ENCODE measurements around the gene VPS50. TPM values are rescaled to one million over a fixed set of nuclear protein-coding genes. Genes with fewer than 3 reads are reported as not detected.

Gene VPS50
- total RNA-seq, 1 experiment from 2014 or later, result 9.2 TPM

DNA sequence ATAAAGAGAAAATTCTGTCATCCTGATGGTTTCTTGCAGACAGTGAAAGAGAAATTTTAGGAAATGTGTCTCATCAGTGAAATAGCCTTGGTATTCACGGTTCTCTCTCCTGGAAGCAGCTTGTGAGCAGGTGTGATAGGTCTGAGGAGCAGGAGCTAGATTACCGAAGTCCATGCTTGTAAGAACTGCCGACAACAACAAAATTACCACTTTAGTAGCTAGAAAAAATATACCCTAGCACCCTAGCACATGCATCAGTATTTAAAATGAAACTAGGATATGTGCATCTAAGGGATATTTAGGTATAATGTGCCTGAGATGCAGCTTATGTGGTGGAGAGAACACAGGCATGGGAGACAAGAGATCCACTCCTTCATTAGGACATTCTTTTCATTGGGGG is 82.3 kb downstream of the VPS50 start (continued):
- TF ChIP-seq, protein P1, sequence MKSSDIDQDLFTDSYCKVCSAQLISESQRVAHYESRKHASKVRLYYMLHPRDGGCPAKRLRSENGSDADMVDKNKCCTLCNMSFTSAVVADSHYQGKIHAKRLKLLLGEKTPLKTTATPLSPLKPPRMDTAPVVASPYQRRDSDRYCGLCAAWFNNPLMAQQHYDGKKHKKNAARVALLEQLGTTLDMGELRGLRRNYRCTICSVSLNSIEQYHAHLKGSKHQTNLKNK (CRISPR knock-in tag; IDR thresholded peaks at IDR 0.05), result no peak
- TF ChIP-seq ATF1 (CRISPR knock-in tag; IDR thresholded peaks at IDR 0.05), result no peak

DNA sequence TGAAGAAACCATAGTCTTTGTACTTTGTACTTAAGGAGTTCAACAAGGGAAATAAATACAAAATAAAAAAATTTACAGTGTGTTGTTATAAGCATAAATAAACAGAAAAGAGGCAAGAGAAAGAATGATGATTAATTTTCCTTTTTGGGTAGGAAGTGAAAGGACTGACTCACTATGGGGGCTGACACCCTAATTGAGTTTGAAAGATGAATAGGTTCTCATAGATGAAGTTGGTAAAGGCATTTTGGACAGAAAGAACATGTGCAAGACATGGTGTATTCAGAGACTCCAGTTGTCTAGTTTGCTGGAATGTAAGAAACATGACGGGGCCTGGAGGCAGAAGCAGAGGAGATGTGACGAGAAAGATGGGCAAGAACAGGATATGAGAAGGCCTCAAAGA is 83.7 kb downstream of the VPS50 start:
- no peaks in the 10 kb centered on the region for H3K36me3 Mint-ChIP-seq
- TF ChIP-seq ZNF263 (CRISPR knock-in tag; IDR thresholded peaks at IDR 0.05; ENCODE audit: low read depth) (no peak), ZBTB21 (CRISPR knock-in tag; IDR thresholded peaks at IDR 0.05; ENCODE audit: borderline replicate concordance) (no peak), CREB1 (CRISPR knock-in tag; IDR thresholded peaks at IDR 0.05) (no peak), SP1 (CRISPR knock-in tag; conservative IDR thresholded peaks at IDR 0.05) (no peak), NR1H2 (CRISPR knock-in tag; IDR thresholded peaks at IDR 0.05) (no peak), ZNF121 (CRISPR knock-in tag; IDR thresholded peaks at IDR 0.05) (no peak), ZNF219 (CRISPR knock-in tag; IDR thresholded peaks at IDR 0.05; ENCODE audit: borderline replicate concordance) (no peak), FOXJ3 (CRISPR knock-in tag; IDR thresholded peaks at IDR 0.05; ENCODE audit: borderline replicate concordance) (no peak), ZNF138 (CRISPR knock-in tag; conservative IDR thresholded peaks at IDR 0.05) (no peak), CBFB (CRISPR knock-in tag; IDR thresholded peaks at IDR 0.05; ENCODE audit: low read depth) (no peak), ATF1 (CRISPR knock-in tag; IDR thresholded peaks at IDR 0.05) (no peak), ZNF232 (CRISPR knock-in tag; IDR thresholded peaks at IDR 0.05) (no peak)
- TF ChIP-seq, protein P2, sequence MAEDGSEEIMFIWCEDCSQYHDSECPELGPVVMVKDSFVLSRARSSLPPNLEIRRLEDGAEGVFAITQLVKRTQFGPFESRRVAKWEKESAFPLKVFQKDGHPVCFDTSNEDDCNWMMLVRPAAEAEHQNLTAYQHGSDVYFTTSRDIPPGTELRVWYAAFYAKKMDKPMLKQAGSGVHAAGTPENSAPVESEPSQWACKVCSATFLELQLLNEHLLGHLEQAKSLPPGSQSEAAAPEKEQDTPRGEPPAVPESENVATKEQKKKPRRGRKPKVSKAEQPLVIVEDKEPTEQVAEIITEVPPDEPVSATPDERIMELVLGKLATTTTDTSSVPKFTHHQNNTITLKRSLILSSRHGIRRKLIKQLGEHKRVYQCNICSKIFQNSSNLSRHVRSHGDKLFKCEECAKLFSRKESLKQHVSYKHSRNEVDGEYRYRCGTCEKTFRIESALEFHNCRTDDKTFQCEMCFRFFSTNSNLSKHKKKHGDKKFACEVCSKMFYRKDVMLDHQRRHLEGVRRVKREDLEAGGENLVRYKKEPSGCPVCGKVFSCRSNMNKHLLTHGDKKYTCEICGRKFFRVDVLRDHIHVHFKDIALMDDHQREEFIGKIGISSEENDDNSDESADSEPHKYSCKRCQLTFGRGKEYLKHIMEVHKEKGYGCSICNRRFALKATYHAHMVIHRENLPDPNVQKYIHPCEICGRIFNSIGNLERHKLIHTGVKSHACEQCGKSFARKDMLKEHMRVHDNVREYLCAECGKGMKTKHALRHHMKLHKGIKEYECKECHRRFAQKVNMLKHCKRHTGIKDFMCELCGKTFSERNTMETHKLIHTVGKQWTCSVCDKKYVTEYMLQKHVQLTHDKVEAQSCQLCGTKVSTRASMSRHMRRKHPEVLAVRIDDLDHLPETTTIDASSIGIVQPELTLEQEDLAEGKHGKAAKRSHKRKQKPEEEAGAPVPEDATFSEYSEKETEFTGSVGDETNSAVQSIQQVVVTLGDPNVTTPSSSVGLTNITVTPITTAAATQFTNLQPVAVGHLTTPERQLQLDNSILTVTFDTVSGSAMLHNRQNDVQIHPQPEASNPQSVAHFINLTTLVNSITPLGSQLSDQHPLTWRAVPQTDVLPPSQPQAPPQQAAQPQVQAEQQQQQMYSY (CRISPR knock-in tag; IDR thresholded peaks at IDR 0.05), result no peak
- TF ChIP-seq, protein P3, sequence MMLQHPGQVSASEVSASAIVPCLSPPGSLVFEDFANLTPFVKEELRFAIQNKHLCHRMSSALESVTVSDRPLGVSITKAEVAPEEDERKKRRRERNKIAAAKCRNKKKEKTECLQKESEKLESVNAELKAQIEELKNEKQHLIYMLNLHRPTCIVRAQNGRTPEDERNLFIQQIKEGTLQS (CRISPR knock-in tag; conservative IDR thresholded peaks at IDR 0.05), result no peak
- TF ChIP-seq, protein P4, sequence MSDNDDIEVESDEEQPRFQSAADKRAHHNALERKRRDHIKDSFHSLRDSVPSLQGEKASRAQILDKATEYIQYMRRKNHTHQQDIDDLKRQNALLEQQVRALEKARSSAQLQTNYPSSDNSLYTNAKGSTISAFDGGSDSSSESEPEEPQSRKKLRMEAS (CRISPR knock-in tag; IDR thresholded peaks at IDR 0.05), result no peak
- TF ChIP-seq, protein P5, sequence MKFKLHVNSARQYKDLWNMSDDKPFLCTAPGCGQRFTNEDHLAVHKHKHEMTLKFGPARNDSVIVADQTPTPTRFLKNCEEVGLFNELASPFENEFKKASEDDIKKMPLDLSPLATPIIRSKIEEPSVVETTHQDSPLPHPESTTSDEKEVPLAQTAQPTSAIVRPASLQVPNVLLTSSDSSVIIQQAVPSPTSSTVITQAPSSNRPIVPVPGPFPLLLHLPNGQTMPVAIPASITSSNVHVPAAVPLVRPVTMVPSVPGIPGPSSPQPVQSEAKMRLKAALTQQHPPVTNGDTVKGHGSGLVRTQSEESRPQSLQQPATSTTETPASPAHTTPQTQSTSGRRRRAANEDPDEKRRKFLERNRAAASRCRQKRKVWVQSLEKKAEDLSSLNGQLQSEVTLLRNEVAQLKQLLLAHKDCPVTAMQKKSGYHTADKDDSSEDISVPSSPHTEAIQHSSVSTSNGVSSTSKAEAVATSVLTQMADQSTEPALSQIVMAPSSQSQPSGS (CRISPR knock-in tag; IDR thresholded peaks at IDR 0.05; ENCODE audit: borderline replicate concordance, low read depth), result no peak
- TF ChIP-seq, protein P6, sequence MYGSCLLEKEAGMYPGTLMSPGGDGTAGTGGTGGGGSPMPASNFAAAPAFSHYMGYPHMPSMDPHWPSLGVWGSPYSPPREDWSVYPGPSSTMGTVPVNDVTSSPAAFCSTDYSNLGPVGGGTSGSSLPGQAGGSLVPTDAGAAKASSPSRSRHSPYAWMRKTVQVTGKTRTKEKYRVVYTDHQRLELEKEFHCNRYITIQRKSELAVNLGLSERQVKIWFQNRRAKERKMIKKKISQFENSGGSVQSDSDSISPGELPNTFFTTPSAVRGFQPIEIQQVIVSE (CRISPR knock-in tag; IDR thresholded peaks at IDR 0.05; ENCODE audit: borderline replicate concordance), result no peak
- TF ChIP-seq, protein P7, sequence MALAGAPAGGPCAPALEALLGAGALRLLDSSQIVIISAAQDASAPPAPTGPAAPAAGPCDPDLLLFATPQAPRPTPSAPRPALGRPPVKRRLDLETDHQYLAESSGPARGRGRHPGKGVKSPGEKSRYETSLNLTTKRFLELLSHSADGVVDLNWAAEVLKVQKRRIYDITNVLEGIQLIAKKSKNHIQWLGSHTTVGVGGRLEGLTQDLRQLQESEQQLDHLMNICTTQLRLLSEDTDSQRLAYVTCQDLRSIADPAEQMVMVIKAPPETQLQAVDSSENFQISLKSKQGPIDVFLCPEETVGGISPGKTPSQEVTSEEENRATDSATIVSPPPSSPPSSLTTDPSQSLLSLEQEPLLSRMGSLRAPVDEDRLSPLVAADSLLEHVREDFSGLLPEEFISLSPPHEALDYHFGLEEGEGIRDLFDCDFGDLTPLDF (CRISPR knock-in tag; IDR thresholded peaks at IDR 0.05), result no peak
- TF ChIP-seq, protein P8, sequence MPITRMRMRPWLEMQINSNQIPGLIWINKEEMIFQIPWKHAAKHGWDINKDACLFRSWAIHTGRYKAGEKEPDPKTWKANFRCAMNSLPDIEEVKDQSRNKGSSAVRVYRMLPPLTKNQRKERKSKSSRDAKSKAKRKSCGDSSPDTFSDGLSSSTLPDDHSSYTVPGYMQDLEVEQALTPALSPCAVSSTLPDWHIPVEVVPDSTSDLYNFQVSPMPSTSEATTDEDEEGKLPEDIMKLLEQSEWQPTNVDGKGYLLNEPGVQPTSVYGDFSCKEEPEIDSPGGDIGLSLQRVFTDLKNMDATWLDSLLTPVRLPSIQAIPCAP (CRISPR knock-in tag; IDR thresholded peaks at IDR 0.05), result no peak
- peaks cover 8% of the 10 kb centered on the region for H3K4me1 Mint-ChIP-seq
- H3K9me3 Mint-ChIP-seq, result no peaks in the 10 kb centered on the region
- no peak for DNase-seq (ENCODE audit: low spot score)
- ChIA-PET CTCF (interaction anchor here (0.9 kb wide), 1 partner anchor 58 kb away, joined by 4 read pairs; no protein-coding TSS in a partner anchor), POLR2A (no interaction called here)
- no peaks in the 10 kb centered on the region for H3K27me3 Mint-ChIP-seq (ENCODE audit: low read depth)
- H3K27ac Mint-ChIP-seq, result no peak overlapping the region
- no peak for ATAC-seq
- no peak overlapping the region for H3K4me3 Mint-ChIP-seq
